Measurements from ENCODE around the gene KLHL2. TPM values are rescaled to one million over a fixed set of nuclear protein-coding genes. Genes with fewer than 3 reads are reported as not detected.
"Not testable (repeated sequence)": the region's sequence is repeated elsewhere in the genome, so short reads cannot be mapped to it uniquely, and the experiment has no call there.

KLHL2 gene
- total RNA-seq, 1 experiment from 2014 or later = 26.4 TPM

GRCh38 chr4:165215034-165215751 lies 7.8 kb downstream of the KLHL2 start:
- H3K9me3 ChIP-seq (ENCODE audit: insufficient read depth, low read depth); H3F3A ChIP-seq (ENCODE audit: insufficient read depth, low read depth); POLR2A ChIA-PET (ENCODE audit: unreplicated experiment); H3K9me2 ChIP-seq (ENCODE audit: insufficient read depth); CTCF ChIA-PET; H3K27me3 ChIP-seq (ENCODE audit: insufficient read depth, low read depth); H3K36me3 ChIP-seq (ENCODE audit: low read depth); H2AFZ ChIP-seq; H3K4me3 ChIP-seq; BruUV-seq (replicated peaks); intact Hi-C loops (cut with micrococcal nuclease; ENCODE audit: unreplicated experiment); H4K20me1 ChIP-seq (ENCODE audit: insufficient read depth): not testable (repeated sequence)
- peak in 1 of 2 experiments; percentile 61 for DNase-seq
- peak overlapping the region; percentile 47 for H3K27ac ChIP-seq
- peak overlapping the region; percentile 49 for H3K4me2 ChIP-seq
- H3K79me2 ChIP-seq (ENCODE audit: low read depth) = peaks cover 72% of the 10 kb centered on the region
- peaks cover 53% of the 10 kb centered on the region for H3K4me1 ChIP-seq (replicated peaks; ENCODE audit: insufficient read depth)

- peak overlapping the region; percentile 49 for H3K4me2 ChIP-seq
- POLR2A ChIA-PET (ENCODE audit: unreplicated experiment) = not testable (repeated sequence)
Measured at GRCh38 chr4:165215761-165216487, 8.6 kb downstream of the KLHL2 start.

GRCh38 chr4:165217325-165217724 lies 10.0 kb downstream of the KLHL2 start:
- Histone ChIP-seq H3K36me3 (ENCODE audit: low read depth) (no peaks in the 10 kb centered on the region), H3K4me2 (no peak overlapping the region), H3K9me3 (ENCODE audit: insufficient read depth, low read depth) (no peaks in the 10 kb centered on the region), H3K9me2 (ENCODE audit: insufficient read depth) (no peaks in the 10 kb centered on the region), H3F3A (ENCODE audit: insufficient read depth, low read depth) (peaks cover 6% of the 10 kb centered on the region; the same call in 1 of the 2 replicates), H4K20me1 (ENCODE audit: insufficient read depth) (no peaks in the 10 kb centered on the region), H3K4me1 (replicated peaks; ENCODE audit: insufficient read depth) (peaks cover 58% of the 10 kb centered on the region), H3K27ac (no peak overlapping the region), H3K4me3 (no peak overlapping the region), H3K79me2 (ENCODE audit: low read depth) (peaks cover 56% of the 10 kb centered on the region), H2AFZ (no peak overlapping the region), H3K27me3 (ENCODE audit: insufficient read depth, low read depth) (no peaks in the 10 kb centered on the region)
- TF ChIP-seq CTCF (conservative IDR thresholded peaks at IDR 0.05) (no peak), EZH2 (IDR thresholded peaks at IDR 0.05; ENCODE audit: low read depth) (no peak)
- CTCF ChIA-PET = no interaction called here
- DNase-seq = no peak
- POLR2A ChIA-PET (ENCODE audit: unreplicated experiment) = no interaction called here
- intact Hi-C loops (cut with micrococcal nuclease; ENCODE audit: unreplicated experiment) = no loop called here
- no TSS peak for BruUV-seq (replicated peaks)

More at GRCh38 chr4:165215761-165216487, 8.6 kb downstream of the KLHL2 start:
- H3K4me3 ChIP-seq; H3K27me3 ChIP-seq (ENCODE audit: insufficient read depth, low read depth); H3K36me3 ChIP-seq (ENCODE audit: low read depth); H3F3A ChIP-seq (ENCODE audit: insufficient read depth, low read depth); H3K9me2 ChIP-seq (ENCODE audit: insufficient read depth); intact Hi-C loops (cut with micrococcal nuclease; ENCODE audit: unreplicated experiment); BruUV-seq (replicated peaks); H4K20me1 ChIP-seq (ENCODE audit: insufficient read depth); CTCF ChIA-PET; H3K9me3 ChIP-seq (ENCODE audit: insufficient read depth, low read depth); H2AFZ ChIP-seq: not testable (repeated sequence)
- Histone ChIP-seq H3K79me2 (ENCODE audit: low read depth) (peaks cover 65% of the 10 kb centered on the region), H3K27ac (peak overlapping the region; percentile 41; the same call in 1 of the 2 replicates), H3K4me1 (replicated peaks; ENCODE audit: insufficient read depth) (peaks cover 51% of the 10 kb centered on the region)
- peak in 1 of 2 experiments; percentile 51 for DNase-seq

- H3K79me2 ChIP-seq (ENCODE audit: low read depth) = peaks cover 32% of the 10 kb centered on the region
Measured at GRCh38 chr4:165221306-165221705, 13.9 kb downstream of the KLHL2 start.

GRCh38 chr4:165221993-165222650 lies 14.8 kb downstream of the KLHL2 start:
- H4K20me1 ChIP-seq (ENCODE audit: insufficient read depth); H3K9me2 ChIP-seq (ENCODE audit: insufficient read depth); H2AFZ ChIP-seq; H3K36me3 ChIP-seq (ENCODE audit: low read depth); H3K9me3 ChIP-seq (ENCODE audit: insufficient read depth, low read depth); POLR2A ChIA-PET (ENCODE audit: unreplicated experiment); CTCF ChIA-PET; H3K27me3 ChIP-seq (ENCODE audit: insufficient read depth, low read depth): not testable (repeated sequence)
- Histone ChIP-seq H3K4me2 (peak overlapping the region; percentile 62), H3K27ac (peak overlapping the region; percentile 97), H3K79me2 (ENCODE audit: low read depth) (peaks cover 24% of the 10 kb centered on the region), H3F3A (ENCODE audit: insufficient read depth, low read depth) (peaks cover 15% of the 10 kb centered on the region; the same call in 1 of the 2 replicates), H3K4me1 (replicated peaks; ENCODE audit: insufficient read depth) (peaks cover 35% of the 10 kb centered on the region), H3K4me3 (peak overlapping the region; percentile 16; the same call in 1 of the 2 replicates)
- BruUV-seq (replicated peaks) = TSS peak; percentile 16
- intact Hi-C loops (cut with micrococcal nuclease; ENCODE audit: unreplicated experiment) = loop anchor here (1.0 kb wide), 1 partner anchor 91 kb away; no protein-coding TSS in a partner anchor
- peak; percentile 60 to 91 for DNase-seq

More at GRCh38 chr4:165221306-165221705, 13.9 kb downstream of the KLHL2 start:
- H3K27ac ChIP-seq = peak overlapping the region; percentile 97
- H3K27me3 ChIP-seq (ENCODE audit: insufficient read depth, low read depth); H3K9me2 ChIP-seq (ENCODE audit: insufficient read depth); intact Hi-C loops (cut with micrococcal nuclease; ENCODE audit: unreplicated experiment); BruUV-seq (replicated peaks); H4K20me1 ChIP-seq (ENCODE audit: insufficient read depth); H3K36me3 ChIP-seq (ENCODE audit: low read depth); H3K4me3 ChIP-seq; H2AFZ ChIP-seq; DNase-seq; POLR2A ChIA-PET (ENCODE audit: unreplicated experiment); H3K9me3 ChIP-seq (ENCODE audit: insufficient read depth, low read depth): not testable (repeated sequence)
- CTCF ChIA-PET = interaction anchor here (0.6 kb wide), 1 partner anchor 240 kb away, joined by 7 read pairs; no protein-coding TSS in a partner anchor
- peaks cover 42% of the 10 kb centered on the region for H3K4me1 ChIP-seq (replicated peaks; ENCODE audit: insufficient read depth)
- H3K4me2 ChIP-seq = peak overlapping the region; percentile 62
- peaks cover 15% of the 10 kb centered on the region; the same call in 1 of the 2 replicates for H3F3A ChIP-seq (ENCODE audit: insufficient read depth, low read depth)

Measured in PC-9 (cell line).